T-helper 2 cell (primary cell): ENCODE data around the gene MTMR11.
"Not testable (repeated sequence)": the region's sequence is repeated elsewhere in the genome, so short reads cannot be mapped to it uniquely, and the experiment has no call there.

Source experiments
- DNase-seq, 5 experiments: peaks; one replicate each; pipeline versions ENCODE4 v3.0.0 to v3.0.0-alpha.2; 2012 to 2022

The MTMR11 gene

GRCh38 chr1:149899460-149900284 is 37.0 kb downstream of the MTMR11 start, which contains the start of gene BOLA1:
Gene BOLA1 (plus strand): TSS chr1:149899568. CDS start chr1:149900060, 492 bp downstream.
- peak; percentile 53 to 89 (median 71) for DNase-seq

DNA sequence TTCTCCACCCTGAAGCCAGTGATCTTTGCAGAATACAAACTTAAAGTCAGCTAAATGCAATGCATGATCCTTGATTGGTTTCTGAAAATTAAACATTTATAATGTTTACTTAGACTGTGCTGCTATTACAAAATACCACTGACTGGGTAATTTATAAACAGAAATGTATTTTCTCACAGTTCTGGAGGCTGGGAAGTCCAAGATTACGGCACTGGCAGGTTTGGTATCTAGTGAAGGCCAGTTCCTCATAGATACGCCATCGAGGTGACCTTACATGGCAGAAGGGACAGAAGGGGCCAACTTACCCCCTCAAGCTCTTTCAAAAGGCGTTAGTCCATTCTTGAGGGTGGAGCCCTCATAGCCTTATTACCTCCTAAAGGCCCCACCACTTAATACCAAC is 40.1 kb downstream of the MTMR11 start:
- DNase-seq, result no peak

DNA sequence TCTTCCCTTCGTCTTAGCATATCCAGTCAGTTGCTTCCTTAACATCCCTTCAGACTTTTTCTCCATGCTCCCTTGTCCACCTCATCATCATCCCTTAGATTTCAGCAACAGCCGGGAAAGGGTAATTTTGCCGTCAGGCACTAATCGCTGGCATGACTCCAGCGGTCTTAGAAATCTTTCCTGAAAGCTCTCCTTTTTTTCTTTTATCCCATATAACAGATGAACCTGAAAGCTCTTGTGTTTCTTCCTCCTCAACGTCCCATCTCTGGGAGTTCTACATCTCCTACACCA is 47.7 kb downstream of the MTMR11 start:
- DNase-seq, result no peak

DNA sequence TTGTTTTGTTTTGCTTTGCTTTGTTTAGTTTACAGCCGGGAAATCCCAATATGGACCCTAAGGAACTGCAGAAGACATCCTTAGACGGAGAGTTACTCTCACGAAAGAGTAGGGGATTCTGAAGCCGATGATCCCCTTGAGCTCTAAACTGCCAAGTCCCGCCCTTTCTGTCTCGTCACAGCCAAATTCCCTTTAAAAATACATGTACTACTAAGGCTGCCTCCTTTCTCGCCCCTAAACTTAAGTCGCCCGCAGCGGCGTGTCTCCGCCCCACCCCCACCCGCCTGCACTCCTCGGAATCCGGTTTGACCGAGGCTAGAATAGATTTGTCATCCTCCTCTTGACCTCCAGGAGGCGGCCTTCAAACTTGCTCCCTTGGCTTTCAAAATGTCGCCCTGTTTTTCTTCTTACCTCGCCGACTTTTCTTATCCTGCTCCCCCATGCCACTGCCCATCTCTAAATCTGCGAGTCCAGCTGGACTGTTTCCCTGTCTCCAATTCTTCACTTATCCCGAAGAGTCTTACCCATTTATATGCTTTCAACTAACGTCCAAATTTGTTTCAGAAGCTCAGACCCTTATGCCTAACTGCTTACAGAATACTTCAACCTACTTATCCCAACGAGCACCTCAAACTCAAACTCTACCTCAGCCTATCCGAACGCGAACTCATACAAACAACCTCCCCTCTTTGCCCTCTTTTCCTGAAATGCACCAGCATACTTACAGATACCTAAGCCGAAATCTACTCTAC is 48.3 kb downstream of the MTMR11 start:
- peak in 4 of 5 experiments; percentile 31 to 95 (median 56) for DNase-seq

DNA sequence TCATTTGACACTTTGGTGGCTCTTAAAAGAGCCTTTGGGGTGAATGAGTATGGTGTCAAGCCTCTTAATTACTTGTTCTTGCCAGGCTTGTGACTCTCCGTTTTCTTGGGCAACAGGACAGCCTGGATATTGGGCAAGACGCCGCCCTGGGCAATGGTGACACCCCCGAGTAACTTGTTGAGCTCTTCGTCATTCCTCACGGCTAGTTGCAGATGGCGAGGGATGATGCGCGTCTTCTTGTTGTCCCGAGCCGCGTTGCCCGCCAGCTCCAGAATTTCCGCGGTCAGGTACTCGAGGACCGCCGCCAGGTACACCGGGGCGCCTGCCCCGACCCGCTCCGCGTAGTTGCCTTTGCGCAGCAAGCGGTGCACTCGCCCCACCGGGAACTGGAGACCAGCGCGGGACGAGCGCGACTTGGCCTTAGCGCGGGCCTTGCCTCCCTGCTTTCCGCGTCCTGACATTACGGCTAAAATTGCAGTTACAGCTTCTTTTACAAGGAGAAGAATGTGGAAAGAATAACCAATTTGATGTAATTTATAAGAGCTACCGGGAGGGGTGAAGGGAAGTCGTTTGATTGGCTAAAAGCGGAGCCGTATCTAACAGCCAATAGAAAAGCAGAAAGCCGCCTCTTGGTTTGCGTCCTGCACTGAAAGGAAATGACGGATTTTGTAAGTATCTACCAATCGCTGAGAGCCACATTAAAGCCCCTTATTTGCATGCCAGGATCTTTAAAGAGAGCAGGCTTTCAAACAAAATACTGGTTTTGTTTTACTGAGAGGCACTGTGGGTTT is 49.0 kb downstream of the MTMR11 start:
- DNase-seq, result peak; percentile 27 to 99 (median 70)

GRCh38 chr1:149887196-149887455 is 49.6 kb downstream of the MTMR11 start:
- DNase-seq, result not testable (repeated sequence)

DNA sequence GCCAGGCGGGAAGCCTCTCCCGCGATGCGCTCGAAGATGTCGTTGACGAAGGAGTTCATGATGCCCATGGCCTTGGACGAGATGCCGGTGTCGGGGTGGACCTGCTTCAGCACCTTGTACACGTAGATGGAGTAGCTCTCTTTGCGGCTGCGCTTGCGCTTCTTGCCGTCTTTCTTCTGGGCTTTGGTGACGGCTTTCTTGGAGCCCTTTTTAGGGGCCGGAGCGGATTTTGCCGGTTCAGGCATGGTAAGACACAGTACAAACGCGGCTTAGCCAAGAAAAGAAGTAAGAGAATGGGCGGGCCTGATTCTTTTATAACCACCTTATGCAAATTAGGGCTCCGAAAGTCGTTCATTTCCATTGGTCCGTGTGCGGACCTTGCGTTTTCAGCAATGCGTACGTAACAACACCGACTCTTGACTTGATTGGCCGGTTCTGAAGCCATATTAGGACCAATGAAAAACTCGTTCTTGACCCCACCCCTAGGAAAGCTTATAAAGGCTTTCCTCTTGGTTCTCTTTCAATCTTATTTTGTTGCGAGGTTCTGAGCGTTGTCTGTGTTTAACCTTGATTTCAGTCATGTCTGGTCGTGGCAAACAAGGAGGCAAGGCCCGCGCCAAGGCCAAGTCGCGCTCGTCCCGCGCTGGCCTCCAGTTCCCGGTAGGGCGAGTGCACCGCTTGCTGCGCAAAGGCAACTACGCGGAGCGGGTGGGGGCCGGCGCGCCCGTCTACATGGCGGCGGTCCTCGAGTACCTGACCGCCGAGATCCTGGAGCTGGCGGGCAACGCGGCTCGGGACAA is 50.1 kb downstream of the MTMR11 start:
- DNase-seq, result peak; percentile 38 to 99 (median 78)

GRCh38 chr1:149886121-149886395 is 50.6 kb downstream of the MTMR11 start:
- DNase-seq, result not testable (repeated sequence)

- peak; percentile 21 to 90 (median 55) for DNase-seq
These were observed 51.1 kb downstream of the MTMR11 start for GRCh38 chr1:149885339-149886120.

DNA sequence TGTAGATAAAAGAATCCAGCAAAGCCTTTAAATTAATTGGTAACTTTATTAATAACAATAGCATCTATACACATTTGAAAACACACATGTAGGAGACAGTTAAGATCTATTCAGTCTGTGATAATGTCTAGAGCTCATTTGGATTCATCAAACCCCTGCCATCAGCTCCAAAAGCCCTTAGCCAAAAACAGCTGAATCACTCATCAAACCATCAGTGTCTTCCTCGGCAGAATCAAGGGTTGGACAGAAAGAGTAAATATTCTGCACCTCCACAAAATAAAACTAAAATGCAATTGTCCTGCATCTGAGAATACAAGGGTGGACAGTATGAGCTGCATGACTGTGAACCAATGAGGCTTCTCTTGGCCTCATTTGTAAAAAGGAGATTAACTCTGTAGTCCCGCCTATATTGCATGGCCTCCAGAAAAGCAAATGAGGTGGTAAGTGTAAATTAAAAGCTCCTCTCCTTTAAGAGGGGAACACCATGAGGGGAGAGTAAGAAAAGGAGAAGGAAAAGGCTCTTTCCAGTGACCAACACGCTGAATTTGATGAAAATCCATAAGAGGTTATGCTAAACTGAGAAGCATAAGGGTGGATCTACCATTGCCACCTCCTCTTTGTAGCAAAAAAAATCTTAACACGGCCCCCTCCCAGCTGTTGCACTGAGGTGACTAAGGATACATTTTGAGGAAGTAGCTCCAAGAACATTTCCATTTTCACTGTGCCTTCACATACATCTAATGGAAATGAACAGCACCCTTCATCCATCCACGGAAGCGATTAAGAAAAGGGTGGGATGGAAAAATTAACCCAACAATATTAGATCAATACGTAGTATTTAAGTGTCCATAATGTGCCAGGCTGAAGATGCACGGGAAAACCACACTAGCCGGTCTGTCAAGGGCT is 52.0 kb downstream of the MTMR11 start:
- DNase-seq, result peak in 1 of 5 experiments; percentile 72

DNA sequence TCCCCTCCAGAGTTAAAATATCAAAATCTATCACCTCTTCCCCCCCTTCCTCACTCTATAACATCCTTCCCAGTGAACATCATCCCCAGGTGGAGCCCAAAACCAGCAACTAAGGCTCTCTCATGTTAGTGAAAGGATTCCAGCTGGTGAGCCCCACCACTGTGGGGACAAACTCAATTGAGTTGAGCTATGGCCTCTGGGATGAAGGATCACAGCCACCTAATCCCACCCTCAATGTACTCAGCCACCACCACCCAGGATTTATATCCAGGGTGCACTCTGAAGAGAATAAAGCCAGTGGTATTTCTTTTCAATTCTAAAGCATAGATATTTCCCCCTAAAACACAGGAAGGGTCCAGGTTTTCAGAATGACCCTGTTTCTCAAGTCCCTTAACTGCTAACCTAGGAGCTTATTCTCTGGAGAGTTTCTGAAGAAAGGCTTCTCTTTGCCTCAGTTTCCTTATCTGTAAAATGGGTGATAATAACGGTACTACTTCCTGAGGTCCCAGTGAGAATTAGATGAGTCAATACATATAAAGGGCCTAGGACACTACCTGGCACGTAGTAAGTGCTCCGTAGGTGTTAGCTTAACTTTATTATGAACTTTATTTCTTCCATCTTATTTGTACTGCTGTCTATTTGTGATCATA is 53.0 kb downstream of the MTMR11 start:
- DNase-seq, result no peak

DNA sequence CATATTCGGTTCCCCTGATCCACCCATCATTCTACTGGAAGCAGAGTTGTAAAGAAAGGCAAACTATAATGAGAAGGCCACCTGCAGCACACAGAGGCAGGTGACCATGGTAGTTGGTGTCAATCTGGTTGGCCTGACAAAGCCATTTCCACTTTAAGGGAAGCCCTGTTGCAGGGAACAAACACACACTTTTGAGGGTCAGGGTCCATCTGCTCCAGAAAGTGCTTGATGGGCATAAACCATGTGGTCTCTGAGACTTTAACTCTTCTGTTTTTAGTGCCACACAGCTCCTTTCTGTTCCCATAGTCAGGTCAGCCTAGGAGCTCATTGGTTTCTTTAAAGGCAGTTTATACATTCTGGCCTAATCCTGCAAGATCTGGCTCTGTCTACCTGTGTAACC is 54.8 kb downstream of the MTMR11 start:
- DNase-seq, result no peak

DNA sequence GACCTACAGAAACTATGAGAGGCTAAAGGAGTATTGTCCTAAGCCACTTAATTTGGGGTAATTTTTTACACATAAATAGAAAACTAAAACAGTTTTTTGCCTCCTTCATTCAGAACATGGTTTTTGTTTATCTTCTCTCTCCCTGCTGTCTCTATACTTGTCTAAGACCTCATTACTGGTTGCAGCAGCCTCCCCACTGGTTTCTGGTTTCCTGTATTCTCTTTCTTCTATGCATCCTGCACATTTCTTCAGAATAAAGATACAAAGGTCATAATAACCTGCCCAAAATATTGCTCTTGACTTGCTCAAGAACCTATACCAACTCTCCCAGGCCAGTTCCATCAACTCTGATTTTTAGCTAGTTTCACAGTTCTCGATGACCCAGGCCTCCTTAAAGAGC is 57.1 kb downstream of the MTMR11 start:
- peak in 1 of 5 experiments; percentile 90 for DNase-seq
